HepG2 (cell line): ENCODE results near the gene PSMB3. TPM values are rescaled to one million over a fixed set of nuclear protein-coding genes. Genes with fewer than 3 reads are reported as not detected.

ENCODE experiments used
- MXD3 ChIP-seq: IDR thresholded peaks from 2 replicates; pipeline ENCODE4 v1.6.1; 2016; ENCODE audit warnings: mild to moderate bottlenecking, missing biosample characterization, missing genetic modification reagents
- MXI1 ChIP-seq: IDR thresholded peaks from 3 replicates; pipeline ENCODE4 v1.6.1; 2012; ENCODE audit warnings: low read depth, low read length, inconsistent platforms, borderline replicate concordance
- POLR2AphosphoS2 ChIP-seq: IDR thresholded peaks from 2 replicates; pipeline ENCODE4 v1.6.1; 2011; ENCODE audit warnings: low read depth, low read length, improper control_type of control experiment
- ZBTB7A ChIP-seq: sonication (generic); formaldehyde crosslinking; IDR thresholded peaks from 2 replicates; pipeline ENCODE4 v1.8.0; 2022; ENCODE audit warnings: mild to moderate bottlenecking, missing genetic modification reagents
- ZNF331 ChIP-seq: sonication (generic); formaldehyde crosslinking; IDR thresholded peaks from 2 replicates; pipeline ENCODE4 v1.4.0; 2020; ENCODE audit warnings: missing genetic modification reagents
- ZNF710 ChIP-seq: sonication (generic); formaldehyde crosslinking; IDR thresholded peaks from 2 replicates; pipeline ENCODE4 v1.5.0; 2020; ENCODE audit warnings: mild to moderate bottlenecking, missing genetic modification reagents, borderline replicate concordance
- ZSCAN12 ChIP-seq: sonication (generic); formaldehyde crosslinking; IDR thresholded peaks from 2 replicates; pipeline ENCODE4 v1.9.0; 2021; ENCODE audit warnings: mild to moderate bottlenecking, missing genetic modification reagents
- polyA plus RNA-seq, 8 experiments: library from polyadenylated mRNA; depleted of rRNA in 3 of 8; stranded (reverse) in 7 of 8; unstranded in 1 of 8; fragments of >200 nt; fragmentation: Illumina TruSeq in 4 of 8; extraction: Trizol in 4 of 8; gene quantifications; 2 replicates each; pipeline versions ENCODE4 v1.2.1 to v1.2.3, GENCODE V29; 2011 to 2016; ENCODE audit warnings: low read depth in 4 of 8, missing spikeins in 1 of 8, mixed read lengths in 1 of 8; ENCODE audit not compliant: insufficient read depth in 1 of 8
- total RNA-seq, 5 experiments: library from RNA; depleted of rRNA; stranded (reverse); fragments of >200 nt; fragmentation: Illumina TruSeq; extraction: Trizol; gene quantifications; 2 replicates each; pipeline ENCODE4 v1.2.3, GENCODE V29; 2016; ENCODE audit warnings: low read depth in 1 of 5
- TF ChIP-seq, protein P1 (sequence below): sonication (generic); formaldehyde crosslinking; IDR thresholded peaks from 2 replicates; pipeline ENCODE4 v1.4.0; 2020; ENCODE audit warnings: missing genetic modification reagents
- TF ChIP-seq, protein P2 (sequence below): sonication (generic); formaldehyde crosslinking; IDR thresholded peaks from 2 replicates; pipeline ENCODE4 v1.5.1; 2020; ENCODE audit warnings: missing genetic modification reagents, mild to moderate bottlenecking, borderline replicate concordance
- TF ChIP-seq, protein P3 (sequence below), 2 experiments: fragments of 450-650 bp in 1 of 2; sonication (generic) in 1 of 2; formaldehyde crosslinking in 1 of 2; IDR thresholded peaks; 2 replicates each; pipeline versions ENCODE4 v1.6.1 to v1.8.0; 2016 to 2022; ENCODE audit warnings: antibody characterized with exemption in 1 of 2, mild to moderate bottlenecking in 1 of 2, missing genetic modification reagents in 1 of 2

PSMB3 gene
- total and polyA plus RNA-seq, 2 of the 13 experiments (the other 11 are each of a cell fraction or from before 2014, with no cell fraction given) = 366 to 517 TPM

- TF ChIP-seq, protein P1, sequence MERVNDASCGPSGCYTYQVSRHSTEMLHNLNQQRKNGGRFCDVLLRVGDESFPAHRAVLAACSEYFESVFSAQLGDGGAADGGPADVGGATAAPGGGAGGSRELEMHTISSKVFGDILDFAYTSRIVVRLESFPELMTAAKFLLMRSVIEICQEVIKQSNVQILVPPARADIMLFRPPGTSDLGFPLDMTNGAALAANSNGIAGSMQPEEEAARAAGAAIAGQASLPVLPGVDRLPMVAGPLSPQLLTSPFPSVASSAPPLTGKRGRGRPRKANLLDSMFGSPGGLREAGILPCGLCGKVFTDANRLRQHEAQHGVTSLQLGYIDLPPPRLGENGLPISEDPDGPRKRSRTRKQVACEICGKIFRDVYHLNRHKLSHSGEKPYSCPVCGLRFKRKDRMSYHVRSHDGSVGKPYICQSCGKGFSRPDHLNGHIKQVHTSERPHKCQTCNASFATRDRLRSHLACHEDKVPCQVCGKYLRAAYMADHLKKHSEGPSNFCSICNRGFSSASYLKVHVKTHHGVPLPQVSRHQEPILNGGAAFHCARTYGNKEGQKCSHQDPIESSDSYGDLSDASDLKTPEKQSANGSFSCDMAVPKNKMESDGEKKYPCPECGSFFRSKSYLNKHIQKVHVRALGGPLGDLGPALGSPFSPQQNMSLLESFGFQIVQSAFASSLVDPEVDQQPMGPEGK (CRISPR knock-in tag) = peak; percentile 98
- peak; percentile 64; the same call in 1 of the 2 replicates for TF ChIP-seq ZNF710 (CRISPR knock-in tag)
- TF ChIP-seq MXI1 = peak; percentile 96; the same call in 2 of the 3 replicates
- TF ChIP-seq ZSCAN12 = no peak
- 0 out of 2 replicates have a peak, but pooled peaks have one; percentile 19 for TF ChIP-seq ZBTB7A
- TF ChIP-seq ZNF331 (CRISPR knock-in tag) = peak; percentile 84
- TF ChIP-seq POLR2AphosphoS2 = peak; percentile 86; the same call in 1 of the 2 replicates
- peak; percentile 79 for TF ChIP-seq MXD3 (CRISPR knock-in tag)
- TF ChIP-seq, protein P2, sequence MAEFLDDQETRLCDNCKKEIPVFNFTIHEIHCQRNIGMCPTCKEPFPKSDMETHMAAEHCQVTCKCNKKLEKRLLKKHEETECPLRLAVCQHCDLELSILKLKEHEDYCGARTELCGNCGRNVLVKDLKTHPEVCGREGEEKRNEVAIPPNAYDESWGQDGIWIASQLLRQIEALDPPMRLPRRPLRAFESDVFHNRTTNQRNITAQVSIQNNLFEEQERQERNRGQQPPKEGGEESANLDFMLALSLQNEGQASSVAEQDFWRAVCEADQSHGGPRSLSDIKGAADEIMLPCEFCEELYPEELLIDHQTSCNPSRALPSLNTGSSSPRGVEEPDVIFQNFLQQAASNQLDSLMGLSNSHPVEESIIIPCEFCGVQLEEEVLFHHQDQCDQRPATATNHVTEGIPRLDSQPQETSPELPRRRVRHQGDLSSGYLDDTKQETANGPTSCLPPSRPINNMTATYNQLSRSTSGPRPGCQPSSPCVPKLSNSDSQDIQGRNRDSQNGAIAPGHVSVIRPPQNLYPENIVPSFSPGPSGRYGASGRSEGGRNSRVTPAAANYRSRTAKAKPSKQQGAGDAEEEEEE (CRISPR knock-in tag) = peak; percentile 54; the same call in 1 of the 2 replicates
- TF ChIP-seq, protein P3, sequence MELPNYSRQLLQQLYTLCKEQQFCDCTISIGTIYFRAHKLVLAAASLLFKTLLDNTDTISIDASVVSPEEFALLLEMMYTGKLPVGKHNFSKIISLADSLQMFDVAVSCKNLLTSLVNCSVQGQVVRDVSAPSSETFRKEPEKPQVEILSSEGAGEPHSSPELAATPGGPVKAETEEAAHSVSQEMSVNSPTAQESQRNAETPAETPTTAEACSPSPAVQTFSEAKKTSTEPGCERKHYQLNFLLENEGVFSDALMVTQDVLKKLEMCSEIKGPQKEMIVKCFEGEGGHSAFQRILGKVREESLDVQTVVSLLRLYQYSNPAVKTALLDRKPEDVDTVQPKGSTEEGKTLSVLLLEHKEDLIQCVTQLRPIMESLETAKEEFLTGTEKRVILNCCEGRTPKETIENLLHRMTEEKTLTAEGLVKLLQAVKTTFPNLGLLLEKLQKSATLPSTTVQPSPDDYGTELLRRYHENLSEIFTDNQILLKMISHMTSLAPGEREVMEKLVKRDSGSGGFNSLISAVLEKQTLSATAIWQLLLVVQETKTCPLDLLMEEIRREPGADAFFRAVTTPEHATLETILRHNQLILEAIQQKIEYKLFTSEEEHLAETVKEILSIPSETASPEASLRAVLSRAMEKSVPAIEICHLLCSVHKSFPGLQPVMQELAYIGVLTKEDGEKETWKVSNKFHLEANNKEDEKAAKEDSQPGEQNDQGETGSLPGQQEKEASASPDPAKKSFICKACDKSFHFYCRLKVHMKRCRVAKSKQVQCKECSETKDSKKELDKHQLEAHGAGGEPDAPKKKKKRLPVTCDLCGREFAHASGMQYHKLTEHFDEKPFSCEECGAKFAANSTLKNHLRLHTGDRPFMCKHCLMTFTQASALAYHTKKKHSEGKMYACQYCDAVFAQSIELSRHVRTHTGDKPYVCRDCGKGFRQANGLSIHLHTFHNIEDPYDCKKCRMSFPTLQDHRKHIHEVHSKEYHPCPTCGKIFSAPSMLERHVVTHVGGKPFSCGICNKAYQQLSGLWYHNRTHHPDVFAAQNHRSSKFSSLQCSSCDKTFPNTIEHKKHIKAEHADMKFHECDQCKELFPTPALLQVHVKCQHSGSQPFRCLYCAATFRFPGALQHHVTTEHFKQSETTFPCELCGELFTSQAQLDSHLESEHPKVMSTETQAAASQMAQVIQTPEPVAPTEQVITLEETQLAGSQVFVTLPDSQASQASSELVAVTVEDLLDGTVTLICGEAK (IDR thresholded peaks at IDR 0.05) = no peak
- TF ChIP-seq, protein P3 (CRISPR knock-in tag; IDR thresholded peaks at IDR 0.05) = no peak
These were observed 47.1 kb downstream of the PSMB3 start, which contains the start of gene PIP4K2B (continued) for GRCh38 chr17:38799501-38800236.
